WI38 (cell line): ENCODE measurements around the gene ARHGEF17.

Source experiments
- H3K4me3 ChIP-seq: 2 replicates; pipeline ENCODE4 v1.5.1; 2011; ENCODE audit warnings: low read depth, mild to moderate bottlenecking, control low read depth, low read length
- TF ChIP-seq, protein P1 (sequence below): IDR thresholded peaks from 2 replicates; pipeline ENCODE4 v1.5.1; 2012; ENCODE audit warnings: low read depth, mild to moderate bottlenecking, control low read depth, low read length

ARHGEF17 gene

DNA sequence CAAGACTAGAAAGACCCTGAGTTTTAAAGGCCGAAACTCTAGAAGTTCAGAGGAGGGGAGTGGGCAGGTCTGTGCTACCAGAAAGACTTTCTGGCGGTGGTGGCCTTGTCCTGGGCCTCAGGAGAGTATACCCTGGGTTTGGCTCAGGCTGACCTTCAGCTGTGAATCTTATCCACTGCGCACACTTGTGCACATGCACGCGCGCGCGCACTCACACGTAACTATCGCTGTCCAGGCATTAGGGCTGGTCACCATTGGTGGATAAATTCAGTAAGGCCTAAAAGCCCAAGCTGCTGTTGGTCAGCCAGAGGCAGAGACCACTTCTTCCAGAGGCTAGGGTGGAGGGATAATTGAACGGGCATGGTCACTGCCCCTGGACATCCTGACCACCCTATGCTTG, 25.1 kb downstream of the ARHGEF17 start:
- no peak overlapping the region for H3K4me3 ChIP-seq
- TF ChIP-seq, protein P1, sequence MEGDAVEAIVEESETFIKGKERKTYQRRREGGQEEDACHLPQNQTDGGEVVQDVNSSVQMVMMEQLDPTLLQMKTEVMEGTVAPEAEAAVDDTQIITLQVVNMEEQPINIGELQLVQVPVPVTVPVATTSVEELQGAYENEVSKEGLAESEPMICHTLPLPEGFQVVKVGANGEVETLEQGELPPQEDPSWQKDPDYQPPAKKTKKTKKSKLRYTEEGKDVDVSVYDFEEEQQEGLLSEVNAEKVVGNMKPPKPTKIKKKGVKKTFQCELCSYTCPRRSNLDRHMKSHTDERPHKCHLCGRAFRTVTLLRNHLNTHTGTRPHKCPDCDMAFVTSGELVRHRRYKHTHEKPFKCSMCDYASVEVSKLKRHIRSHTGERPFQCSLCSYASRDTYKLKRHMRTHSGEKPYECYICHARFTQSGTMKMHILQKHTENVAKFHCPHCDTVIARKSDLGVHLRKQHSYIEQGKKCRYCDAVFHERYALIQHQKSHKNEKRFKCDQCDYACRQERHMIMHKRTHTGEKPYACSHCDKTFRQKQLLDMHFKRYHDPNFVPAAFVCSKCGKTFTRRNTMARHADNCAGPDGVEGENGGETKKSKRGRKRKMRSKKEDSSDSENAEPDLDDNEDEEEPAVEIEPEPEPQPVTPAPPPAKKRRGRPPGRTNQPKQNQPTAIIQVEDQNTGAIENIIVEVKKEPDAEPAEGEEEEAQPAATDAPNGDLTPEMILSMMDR = no peak

GRCh38 chr11:73333640-73334383, 25.7 kb downstream of the ARHGEF17 start:
- H3K4me3 ChIP-seq = no peak overlapping the region
- TF ChIP-seq, protein P1 = no peak

DNA sequence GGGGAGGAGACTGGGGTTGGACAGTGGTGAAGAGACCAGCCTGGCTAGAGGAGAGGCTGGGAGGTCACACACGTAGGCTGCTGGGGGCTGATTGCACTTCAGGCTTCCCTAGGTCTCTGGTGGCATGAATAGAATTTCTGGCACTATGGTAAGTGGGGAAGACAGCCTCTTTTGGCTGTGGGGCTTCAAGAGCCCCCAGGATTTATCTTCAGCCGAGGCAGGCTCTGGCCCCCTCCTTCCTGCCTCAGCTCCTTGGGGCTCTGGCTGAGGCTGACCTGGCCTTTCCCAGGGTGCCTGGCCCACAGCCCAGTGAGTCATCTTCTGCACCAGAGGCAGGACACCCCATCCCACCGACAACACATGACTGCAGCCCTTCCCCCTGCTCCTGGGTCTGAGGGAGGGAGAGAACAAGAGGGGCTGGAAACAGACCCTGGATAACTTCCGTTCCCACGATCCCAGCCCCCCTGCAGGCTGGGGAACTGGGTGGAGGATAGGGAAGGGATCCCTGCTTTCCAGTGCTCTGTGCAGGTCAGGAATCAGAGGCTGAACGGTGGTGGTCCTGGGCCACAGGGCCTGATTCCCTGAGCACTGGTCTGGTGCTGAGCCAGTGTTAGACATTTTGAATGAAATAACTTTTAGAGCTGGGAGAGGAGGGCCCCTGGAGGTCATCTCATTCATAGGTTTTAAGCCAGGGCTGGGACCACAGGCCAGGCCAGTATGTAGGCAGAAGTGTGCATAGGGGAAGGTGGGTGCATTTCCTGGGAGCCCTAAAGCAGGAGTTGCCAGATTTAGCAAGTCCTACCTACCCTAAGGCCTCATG, 26.5 kb downstream of the ARHGEF17 start:
- H3K4me3 ChIP-seq = no peak overlapping the region
- TF ChIP-seq, protein P1 = no peak

DNA sequence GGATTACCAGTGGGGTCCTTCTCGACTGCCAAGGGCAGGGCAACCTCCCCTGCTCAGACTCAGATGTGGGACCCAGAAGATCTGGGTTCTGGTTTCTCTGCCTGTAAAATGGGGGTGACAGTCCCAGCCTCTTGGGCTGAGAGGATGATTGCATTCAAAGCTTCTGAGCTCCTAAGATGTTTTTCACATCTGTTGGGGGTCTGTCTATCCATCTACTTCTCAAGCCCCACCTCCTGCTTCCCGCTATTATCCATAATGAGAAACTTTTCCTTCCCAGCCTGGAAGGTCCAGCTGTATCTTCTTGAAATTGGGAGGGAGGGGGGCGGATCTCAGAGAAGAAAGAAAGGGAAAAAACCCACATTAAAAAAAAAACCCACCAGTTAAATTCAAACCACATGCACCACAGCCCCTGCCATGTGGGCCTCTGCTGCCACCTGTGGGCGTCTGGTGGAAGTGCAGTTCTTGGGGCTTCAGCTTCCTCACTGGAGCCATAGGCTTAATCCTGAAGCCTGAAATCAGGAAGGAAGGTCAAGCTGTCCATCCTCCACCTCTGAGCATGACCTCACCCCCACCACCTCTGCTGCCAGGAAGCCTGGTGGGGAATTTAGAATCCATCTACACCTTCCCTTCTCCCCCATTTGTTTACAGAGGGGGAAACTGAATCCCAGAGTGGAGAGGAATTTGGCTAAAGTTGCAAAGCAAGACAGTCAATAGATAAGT, 27.3 kb downstream of the ARHGEF17 start:
- TF ChIP-seq, protein P1 = peak; percentile 99
- no peak overlapping the region for H3K4me3 ChIP-seq

DNA sequence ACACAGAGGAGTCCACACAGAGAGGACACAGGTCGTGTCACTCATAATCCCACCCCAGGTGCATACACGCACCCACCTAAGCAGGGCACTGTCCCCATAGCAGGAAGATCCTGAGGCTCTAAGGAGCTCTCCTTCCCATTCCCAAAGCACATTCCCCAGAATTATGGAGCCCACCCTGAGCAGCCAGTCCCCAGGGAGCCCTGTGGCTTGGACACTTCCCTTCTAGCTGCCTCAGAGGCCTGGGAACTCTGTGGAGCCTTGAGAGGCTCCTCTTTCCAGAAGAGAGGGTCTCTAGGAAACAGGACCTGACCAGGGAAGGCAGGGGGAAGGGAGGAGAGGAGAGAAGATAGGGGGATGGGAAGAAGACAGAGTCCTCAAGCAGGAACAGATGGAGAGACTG, 29.8 kb downstream of the ARHGEF17 start:
- H3K4me3 ChIP-seq = no peak overlapping the region
- TF ChIP-seq, protein P1 = no peak

- TF ChIP-seq, protein P1 = no peak
Observed at GRCh38 chr11:73338279-73338678, 30.2 kb downstream of the ARHGEF17 start.

More at GRCh38 chr11:73338279-73338678, 30.2 kb downstream of the ARHGEF17 start:
- no peak overlapping the region for H3K4me3 ChIP-seq
